ENCODE measurements around the gene GNAO1.

Gene GNAO1

DNA sequence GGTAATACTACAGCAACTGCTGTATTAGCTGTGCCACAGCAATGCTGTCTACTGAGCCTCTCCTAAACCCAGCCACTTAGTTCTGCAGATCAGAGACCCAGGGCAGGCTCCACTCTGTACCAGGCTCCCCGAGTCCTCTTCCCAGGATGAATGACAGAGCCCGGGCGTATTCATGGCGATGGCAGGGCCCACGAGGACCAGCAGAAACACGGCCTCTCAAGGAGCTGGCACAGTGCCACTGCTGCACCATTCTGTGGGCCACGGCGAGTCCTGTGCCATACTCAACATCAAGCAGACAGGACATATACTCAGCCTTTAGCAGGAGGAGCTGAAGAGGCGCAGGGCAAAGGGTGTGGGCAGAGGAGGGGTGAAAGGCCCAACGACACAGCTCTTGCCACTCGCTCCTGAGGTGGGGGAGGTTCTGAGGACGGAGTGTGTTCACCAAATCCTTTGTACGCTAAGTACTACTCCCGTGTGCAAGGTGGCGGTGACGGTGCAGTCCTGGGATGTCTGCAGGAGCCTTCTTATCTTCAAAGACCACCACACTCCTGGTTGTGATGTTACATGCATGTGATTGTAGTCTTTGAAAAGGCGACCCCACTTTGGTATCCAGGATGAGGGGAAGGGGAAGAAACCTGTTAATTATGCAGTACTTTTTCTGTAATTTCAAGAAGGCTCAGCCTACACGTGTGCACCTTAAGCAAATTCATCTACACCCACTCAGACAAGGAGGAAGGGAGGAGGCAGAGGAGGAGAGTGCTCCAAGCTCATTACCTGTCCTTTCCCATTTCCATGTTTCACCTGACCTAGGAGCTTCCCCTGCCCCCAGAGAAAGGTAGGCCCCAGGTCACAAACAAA, 136.0 kb downstream of the GNAO1 start:
- TF ChIP-seq, protein P1, sequence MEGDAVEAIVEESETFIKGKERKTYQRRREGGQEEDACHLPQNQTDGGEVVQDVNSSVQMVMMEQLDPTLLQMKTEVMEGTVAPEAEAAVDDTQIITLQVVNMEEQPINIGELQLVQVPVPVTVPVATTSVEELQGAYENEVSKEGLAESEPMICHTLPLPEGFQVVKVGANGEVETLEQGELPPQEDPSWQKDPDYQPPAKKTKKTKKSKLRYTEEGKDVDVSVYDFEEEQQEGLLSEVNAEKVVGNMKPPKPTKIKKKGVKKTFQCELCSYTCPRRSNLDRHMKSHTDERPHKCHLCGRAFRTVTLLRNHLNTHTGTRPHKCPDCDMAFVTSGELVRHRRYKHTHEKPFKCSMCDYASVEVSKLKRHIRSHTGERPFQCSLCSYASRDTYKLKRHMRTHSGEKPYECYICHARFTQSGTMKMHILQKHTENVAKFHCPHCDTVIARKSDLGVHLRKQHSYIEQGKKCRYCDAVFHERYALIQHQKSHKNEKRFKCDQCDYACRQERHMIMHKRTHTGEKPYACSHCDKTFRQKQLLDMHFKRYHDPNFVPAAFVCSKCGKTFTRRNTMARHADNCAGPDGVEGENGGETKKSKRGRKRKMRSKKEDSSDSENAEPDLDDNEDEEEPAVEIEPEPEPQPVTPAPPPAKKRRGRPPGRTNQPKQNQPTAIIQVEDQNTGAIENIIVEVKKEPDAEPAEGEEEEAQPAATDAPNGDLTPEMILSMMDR (IDR thresholded peaks at IDR 0.05; ENCODE audit: borderline replicate concordance, control extremely low read depth, extremely low read depth, insufficient read depth, missing control alignments): no peak
- no peak for DNase-seq (ENCODE audit: low spot score)
- in situ Hi-C loops (cut with MboI; ENCODE audit: low sequenced_read_pairs, unreplicated experiment): no loop called here

DNA sequence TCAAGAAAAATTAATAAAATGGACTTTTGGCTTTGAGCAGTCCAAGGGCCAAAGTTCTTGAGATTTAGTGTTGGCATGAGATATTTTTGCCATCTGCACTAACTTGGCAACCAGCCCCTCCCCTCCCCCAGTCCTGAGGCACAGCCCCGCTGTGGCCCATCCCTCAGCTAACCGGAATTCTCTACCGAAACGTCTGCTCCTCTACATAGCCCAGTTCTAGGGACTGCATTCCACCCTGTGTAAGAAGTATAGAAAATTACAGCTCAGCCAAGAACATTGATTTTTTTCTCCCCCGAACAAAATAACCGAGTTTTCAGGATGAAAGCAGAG, 136.6 kb downstream of the GNAO1 start:
- in situ Hi-C loops (cut with MboI; ENCODE audit: low sequenced_read_pairs, unreplicated experiment): no loop called here
- TF ChIP-seq, protein P1 (IDR thresholded peaks at IDR 0.05; ENCODE audit: borderline replicate concordance, control extremely low read depth, extremely low read depth, insufficient read depth, missing control alignments): no peak
- no peak for DNase-seq (ENCODE audit: low spot score)

DNA sequence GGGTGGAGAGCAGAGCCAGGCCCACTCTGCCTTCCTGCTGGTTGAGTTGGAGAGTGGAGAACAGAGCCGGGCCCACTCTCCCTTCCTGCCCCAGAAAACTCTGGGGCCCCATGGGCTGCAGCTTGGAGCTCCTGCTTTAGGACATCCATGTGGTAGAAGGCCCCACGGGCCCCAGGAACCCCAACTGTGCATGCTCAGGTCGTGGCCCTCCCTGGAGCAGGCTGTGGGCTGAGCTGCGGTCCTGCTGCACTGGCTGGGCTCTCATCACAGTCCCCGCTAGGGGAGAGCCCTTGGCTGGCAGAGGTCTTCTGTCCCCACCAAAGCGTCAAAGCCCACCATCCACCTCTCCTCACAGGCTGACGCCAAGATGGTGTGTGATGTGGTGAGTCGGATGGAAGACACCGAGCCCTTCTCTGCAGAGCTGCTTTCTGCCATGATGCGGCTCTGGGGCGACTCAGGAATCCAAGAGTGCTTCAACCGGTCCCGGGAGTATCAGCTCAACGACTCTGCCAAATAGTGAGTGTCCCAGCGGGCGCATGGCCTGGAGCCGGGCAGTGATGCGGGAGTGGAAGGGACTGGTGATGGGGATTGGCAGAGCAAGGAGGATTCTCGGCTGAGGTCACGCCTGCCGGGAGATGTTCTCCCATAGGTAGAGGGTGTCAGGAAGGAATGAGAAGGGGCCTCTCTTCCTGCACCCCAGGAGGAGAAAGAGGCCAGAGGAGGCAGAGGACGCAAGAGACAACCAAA, 137.2 kb downstream of the GNAO1 start:
- in situ Hi-C loops (cut with MboI; ENCODE audit: low sequenced_read_pairs, unreplicated experiment): no loop called here
- TF ChIP-seq, protein P1 (IDR thresholded peaks at IDR 0.05; ENCODE audit: borderline replicate concordance, control extremely low read depth, extremely low read depth, insufficient read depth, missing control alignments): no peak
- no peak for DNase-seq (ENCODE audit: low spot score)

DNA sequence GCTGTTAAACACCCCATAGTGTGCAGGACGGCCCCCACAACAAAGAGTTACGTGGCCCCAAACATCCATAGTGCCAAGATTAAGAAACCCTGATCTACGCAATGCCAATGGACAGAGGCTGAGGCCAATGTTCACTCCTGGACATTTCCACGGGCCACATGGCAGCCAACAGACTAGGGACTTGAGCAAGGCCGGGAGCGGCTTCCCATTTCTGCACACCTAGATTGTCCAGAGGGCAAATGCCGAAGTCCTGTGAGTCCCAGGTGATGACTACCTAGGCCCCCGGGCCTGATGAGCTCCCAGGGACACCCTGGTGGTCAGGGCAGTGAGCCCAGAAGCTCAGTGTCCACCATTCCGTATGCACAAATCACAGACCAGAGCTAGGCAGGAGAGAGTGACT, 138.6 kb downstream of the GNAO1 start:
- TF ChIP-seq, protein P1 (IDR thresholded peaks at IDR 0.05; ENCODE audit: borderline replicate concordance, control extremely low read depth, extremely low read depth, insufficient read depth, missing control alignments): no peak
- in situ Hi-C loops (cut with MboI; ENCODE audit: low sequenced_read_pairs, unreplicated experiment): no loop called here
- no peak for DNase-seq (ENCODE audit: low spot score)

DNA sequence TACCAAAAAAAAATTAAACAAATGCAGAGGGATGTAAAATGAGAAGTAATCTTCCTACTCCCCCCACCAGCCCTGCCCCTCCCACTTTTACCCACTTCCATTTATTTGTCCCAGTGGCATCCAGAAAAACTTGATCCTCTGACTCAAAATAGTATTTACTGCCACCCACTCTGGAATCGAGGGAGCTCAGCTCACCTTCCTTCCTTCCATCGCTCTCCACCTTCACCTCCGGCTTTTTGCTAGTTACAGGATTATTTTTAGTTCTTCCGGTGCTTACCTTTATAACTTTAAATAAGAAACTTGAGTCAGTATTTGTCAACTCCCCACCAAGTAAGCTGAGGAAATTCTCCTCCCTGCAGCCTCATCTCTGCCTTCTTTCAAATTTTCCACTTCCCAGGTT, 139.2 kb downstream of the GNAO1 start:
- in situ Hi-C loops (cut with MboI; ENCODE audit: low sequenced_read_pairs, unreplicated experiment): no loop called here
- TF ChIP-seq, protein P1 (IDR thresholded peaks at IDR 0.05; ENCODE audit: borderline replicate concordance, control extremely low read depth, extremely low read depth, insufficient read depth, missing control alignments): no peak
- DNase-seq (ENCODE audit: low spot score): no peak

DNA sequence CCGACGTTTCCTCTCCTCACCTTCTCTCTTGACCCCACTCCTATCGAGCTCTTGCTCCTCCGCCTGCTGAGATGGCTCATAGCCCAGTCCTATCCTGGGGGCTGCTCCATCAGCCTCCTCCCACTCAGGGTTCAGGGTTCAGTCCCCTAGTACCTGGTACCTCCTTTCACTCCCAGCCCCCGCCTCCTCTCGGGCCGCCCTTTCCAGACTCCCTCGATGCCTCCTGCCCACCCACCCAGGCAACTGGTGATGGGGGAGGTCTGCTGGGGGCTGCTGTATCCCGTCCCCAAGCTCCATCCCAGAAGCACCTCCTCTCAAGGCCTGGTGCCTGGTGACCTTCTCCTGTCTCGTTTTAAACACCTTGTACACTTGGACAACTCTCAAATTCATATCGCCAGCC, 140.1 kb downstream of the GNAO1 start:
- in situ Hi-C loops (cut with MboI; ENCODE audit: low sequenced_read_pairs, unreplicated experiment): no loop called here
- DNase-seq (ENCODE audit: low spot score): no peak
- TF ChIP-seq, protein P1 (IDR thresholded peaks at IDR 0.05; ENCODE audit: borderline replicate concordance, control extremely low read depth, extremely low read depth, insufficient read depth, missing control alignments): no peak

All from GM13976 (cell line).